NCI-H2196 treated with DMSO at 0.1 percent for 48 hours (cell line): ENCODE measurements around the gene KLC3.
"Not testable (repeated sequence)": the region's sequence is repeated elsewhere in the genome, so short reads cannot be mapped to it uniquely, and the experiment has no call there.

ENCODE experiments used
- DNase-seq: peaks from one replicate; lab custom pipeline; 2025; ENCODE audit not compliant: unreplicated experiment; lab: John Stamatoyannopoulos, UW

The KLC3 gene

GRCh38 chr19:45315304-45315703, 25.2 kb upstream of the KLC3 start:
- DNase-seq, result no peak

- DNase-seq, result no peak
Measured at GRCh38 chr19:45320997-45321775, 19.4 kb upstream of the KLC3 start.

GRCh38 chr19:45321848-45322247, 18.7 kb upstream of the KLC3 start:
- no peak for DNase-seq

- DNase-seq, result no peak
Measured at GRCh38 chr19:45322311-45322710, 18.2 kb upstream of the KLC3 start.

- DNase-seq, result no peak
Measured at GRCh38 chr19:45322744-45323281, 17.7 kb upstream of the KLC3 start, which contains the start of gene CKM. CKM (minus strand) TSS chr19:45322875; CDS start chr19:45319713, 3,162 bp downstream.

- no peak for DNase-seq
Measured at GRCh38 chr19:45323671-45324081, 16.9 kb upstream of the KLC3 start.

GRCh38 chr19:45324349-45324907, 16.1 kb upstream of the KLC3 start:
- no peak for DNase-seq

GRCh38 chr19:45327404-45328143, 13.0 kb upstream of the KLC3 start:
- DNase-seq, result no peak

- DNase-seq, result peak; percentile 92
Measured at GRCh38 chr19:45331411-45331810, 9.1 kb upstream of the KLC3 start.

- no peak for DNase-seq
Measured at GRCh38 chr19:45333609-45334303, 6.8 kb upstream of the KLC3 start.

GRCh38 chr19:45334881-45335280, 5.7 kb upstream of the KLC3 start:
- not testable (repeated sequence) for DNase-seq

- DNase-seq, result no peak
Measured at GRCh38 chr19:45336696-45337251, 3.8 kb upstream of the KLC3 start.

- no peak for DNase-seq
Measured at GRCh38 chr19:45339629-45340028, 921 bp upstream of the KLC3 start.

- no peak for DNase-seq
Measured at GRCh38 chr19:45340899-45341453, 426 bp downstream of the KLC3 start.

- DNase-seq, result no peak
Measured at GRCh38 chr19:45342911-45343310, 2.4 kb downstream of the KLC3 start.

GRCh38 chr19:45344621-45345505, 4.3 kb downstream of the KLC3 start:
- no peak for DNase-seq

- no peak for DNase-seq
Measured at GRCh38 chr19:45345506-45345860, 4.9 kb downstream of the KLC3 start.

- DNase-seq, result no peak
Measured at GRCh38 chr19:45346449-45346848, 5.9 kb downstream of the KLC3 start.

GRCh38 chr19:45347570-45348366, 7.2 kb downstream of the KLC3 start:
- no peak for DNase-seq
